SU-DHL-6 (cell line): ENCODE results near the gene FIZ1.

ENCODE experiments used
- EZH2phosphoT487 ChIP-seq: fragments of 200-600 bp; sonication (generic), shearing (Covaris generic); conservative IDR thresholded peaks from 2 replicates; pipeline ENCODE4 v1.6.1; 2018; ENCODE audit warnings: mild to moderate bottlenecking, antibody characterized with exemption, low read length, moderate library complexity, mixed read lengths
- TF ChIP-seq, protein P1 (sequence below): fragments of 200-600 bp; sonication (generic); IDR thresholded peaks from one replicate; pipeline ENCODE4 v1.5.1; 2017; ENCODE audit warnings: antibody characterized with exemption, mild to moderate bottlenecking, low read length, moderate library complexity; ENCODE audit not compliant: insufficient read depth, poor library complexity, severe bottlenecking

DNA sequence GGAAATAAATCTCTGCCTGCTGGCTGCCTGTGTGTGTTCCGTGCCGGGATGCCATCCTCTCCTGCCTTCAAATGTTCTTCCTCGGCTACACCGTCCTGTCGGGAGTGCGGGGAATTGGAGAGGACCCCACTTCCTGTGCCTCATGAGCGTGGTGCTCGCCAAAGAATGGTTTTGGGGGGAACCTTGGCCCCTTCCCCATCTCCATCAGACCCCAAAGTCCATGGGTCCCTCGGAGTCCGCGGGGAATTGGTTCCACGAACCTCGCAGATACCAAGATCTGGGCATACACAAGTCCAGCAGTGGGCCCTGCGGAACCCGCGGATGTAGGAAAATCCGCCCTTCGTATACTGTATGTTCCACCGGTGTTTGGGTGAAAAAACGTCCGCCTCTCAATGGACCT, 3.8 kb upstream of the FIZ1 start:
- TF ChIP-seq, protein P1, sequence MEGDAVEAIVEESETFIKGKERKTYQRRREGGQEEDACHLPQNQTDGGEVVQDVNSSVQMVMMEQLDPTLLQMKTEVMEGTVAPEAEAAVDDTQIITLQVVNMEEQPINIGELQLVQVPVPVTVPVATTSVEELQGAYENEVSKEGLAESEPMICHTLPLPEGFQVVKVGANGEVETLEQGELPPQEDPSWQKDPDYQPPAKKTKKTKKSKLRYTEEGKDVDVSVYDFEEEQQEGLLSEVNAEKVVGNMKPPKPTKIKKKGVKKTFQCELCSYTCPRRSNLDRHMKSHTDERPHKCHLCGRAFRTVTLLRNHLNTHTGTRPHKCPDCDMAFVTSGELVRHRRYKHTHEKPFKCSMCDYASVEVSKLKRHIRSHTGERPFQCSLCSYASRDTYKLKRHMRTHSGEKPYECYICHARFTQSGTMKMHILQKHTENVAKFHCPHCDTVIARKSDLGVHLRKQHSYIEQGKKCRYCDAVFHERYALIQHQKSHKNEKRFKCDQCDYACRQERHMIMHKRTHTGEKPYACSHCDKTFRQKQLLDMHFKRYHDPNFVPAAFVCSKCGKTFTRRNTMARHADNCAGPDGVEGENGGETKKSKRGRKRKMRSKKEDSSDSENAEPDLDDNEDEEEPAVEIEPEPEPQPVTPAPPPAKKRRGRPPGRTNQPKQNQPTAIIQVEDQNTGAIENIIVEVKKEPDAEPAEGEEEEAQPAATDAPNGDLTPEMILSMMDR, result no peak
- no peak for TF ChIP-seq EZH2phosphoT487
